Endometrium (tissue), 2 donors: ENCODE measurements around the gene RBM18.

Source experiments
- FAIRE-seq: peaks from 2 replicates; lab custom pipeline; 2012; peaks lifted over from hg19 to GRCh38; lab: Jason Lieb, UNC
- donor health status: control.
- donor health status: control.

RBM18 gene, protein sequence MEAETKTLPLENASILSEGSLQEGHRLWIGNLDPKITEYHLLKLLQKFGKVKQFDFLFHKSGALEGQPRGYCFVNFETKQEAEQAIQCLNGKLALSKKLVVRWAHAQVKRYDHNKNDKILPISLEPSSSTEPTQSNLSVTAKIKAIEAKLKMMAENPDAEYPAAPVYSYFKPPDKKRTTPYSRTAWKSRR

DNA sequence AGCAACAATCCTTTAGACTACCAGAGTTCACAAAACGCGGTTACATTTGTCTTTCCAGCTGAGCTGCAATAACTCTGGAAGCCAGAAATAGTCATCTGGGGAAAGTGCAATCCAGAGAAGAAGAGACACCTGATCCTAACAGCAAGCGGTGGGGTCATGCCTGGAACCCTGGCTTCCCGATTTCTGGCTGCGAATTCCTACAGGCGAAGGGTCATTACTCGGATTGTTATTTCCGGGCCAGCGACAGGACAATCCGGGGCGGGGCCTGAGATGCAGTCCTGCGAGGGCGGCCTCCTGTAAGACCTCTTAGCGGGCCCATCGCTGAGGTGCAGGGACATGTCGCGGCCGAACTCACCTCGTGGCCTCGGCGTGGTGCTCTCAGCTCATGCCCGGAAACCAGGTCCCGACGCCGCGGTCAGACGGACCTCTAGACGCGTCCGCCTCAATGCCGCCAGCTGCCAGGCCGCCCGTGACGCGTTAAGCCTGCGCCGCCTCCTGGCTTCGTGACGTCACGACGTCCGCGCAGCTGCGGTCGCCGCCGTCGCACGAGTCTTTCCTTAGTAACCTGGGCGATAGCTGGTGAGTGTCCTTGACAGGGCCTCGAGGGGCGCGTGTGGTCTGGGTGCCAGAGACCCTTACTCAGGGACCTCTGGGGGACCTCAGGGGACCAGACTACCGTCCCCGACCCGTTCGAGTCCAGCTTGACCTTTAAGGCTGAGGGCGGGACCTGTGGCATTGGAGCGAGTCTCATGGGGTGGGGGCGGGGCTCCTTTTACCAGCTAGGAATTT lies at the start of gene RBM18, which contains the start of gene MRRF:
TSS of gene RBM18 (minus strand) at position 481 of the 789 bp plus-strand sequence. CDS start 3,348 bp downstream, outside the sequence.
TSS of gene MRRF (plus strand) at position 523 of the 789 bp plus-strand sequence. CDS start 6,010 bp downstream, outside the sequence.
- FAIRE-seq = no peak

DNA sequence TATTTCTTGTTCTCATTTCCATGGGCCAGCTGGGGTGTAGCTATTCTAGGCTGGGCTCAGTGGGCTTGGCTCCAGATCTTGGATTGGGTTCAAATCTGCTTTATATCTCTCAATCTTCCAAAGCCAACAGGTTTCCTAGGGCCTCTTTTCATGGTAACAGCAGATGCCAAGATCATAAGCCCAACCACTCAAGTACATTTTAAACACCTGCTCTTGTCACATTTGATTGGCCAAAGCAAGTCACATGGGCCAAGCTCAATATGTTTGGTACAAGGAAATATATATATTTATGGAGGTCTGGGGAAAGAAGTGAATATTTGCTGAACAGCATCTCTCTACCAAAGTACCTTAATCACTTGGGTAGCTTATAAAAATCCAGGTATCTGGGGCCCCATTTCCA lies 49.5 kb upstream of the RBM18 start:
- FAIRE-seq = no peak

DNA sequence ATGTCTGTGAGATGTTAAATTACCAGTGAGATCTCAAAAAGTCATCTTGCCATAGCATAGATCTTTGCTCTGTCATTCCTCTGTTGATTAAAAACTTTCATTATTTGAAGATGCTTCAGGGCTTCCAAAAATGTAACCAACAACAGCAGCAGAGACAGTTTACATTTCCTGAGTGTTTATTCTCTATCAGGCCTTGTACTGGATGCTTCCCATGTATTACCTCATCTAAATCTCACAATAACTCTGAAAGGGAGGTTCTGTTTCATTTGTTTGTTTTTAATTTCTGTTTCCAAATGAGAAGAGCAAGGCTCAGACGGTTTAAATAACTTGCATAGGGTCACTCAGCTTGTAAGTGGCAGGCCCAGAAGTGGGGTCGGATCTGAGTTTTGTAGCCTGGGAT lies 45.2 kb upstream of the RBM18 start:
- FAIRE-seq = no peak

DNA sequence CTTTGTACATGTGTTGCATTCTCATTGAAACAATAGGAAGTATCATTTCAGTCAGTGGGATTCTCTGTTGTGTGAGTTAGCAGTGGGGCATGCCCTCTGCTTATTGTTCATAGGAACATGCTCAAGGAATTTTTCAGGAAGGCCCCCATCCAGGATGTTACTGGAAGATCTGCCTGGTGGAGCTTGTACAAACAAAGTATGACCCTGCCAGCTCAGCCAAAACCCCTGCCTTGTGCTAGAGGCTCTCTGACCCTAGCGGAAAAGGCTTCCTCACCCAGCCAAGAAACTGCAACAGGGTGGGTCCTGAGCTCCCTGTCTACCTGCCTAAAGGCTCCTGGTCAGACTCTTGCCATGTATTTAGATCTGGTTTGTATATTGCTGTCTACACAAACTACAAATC lies 43.3 kb upstream of the RBM18 start:
- FAIRE-seq = no peak

DNA sequence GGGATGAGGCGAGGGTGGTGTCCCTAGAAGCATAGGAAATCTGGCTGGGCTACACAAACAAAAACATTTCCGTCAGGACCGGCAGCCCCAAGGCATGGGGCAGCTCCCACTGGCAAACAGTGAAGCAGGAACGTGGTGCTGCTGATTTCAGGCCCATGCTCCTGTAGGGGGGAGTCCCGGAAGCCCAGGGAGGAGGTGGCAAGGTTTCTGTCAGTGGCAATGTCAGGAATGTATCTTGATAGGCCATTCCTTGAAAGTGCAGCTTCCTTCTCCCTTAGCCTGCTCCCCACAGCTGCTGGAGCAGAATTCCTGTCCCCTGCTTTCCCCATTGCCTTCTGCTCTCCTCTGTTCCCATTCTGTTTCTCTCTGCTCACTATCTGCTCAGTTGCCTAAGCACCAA lies 42.4 kb upstream of the RBM18 start:
- no peak for FAIRE-seq

DNA sequence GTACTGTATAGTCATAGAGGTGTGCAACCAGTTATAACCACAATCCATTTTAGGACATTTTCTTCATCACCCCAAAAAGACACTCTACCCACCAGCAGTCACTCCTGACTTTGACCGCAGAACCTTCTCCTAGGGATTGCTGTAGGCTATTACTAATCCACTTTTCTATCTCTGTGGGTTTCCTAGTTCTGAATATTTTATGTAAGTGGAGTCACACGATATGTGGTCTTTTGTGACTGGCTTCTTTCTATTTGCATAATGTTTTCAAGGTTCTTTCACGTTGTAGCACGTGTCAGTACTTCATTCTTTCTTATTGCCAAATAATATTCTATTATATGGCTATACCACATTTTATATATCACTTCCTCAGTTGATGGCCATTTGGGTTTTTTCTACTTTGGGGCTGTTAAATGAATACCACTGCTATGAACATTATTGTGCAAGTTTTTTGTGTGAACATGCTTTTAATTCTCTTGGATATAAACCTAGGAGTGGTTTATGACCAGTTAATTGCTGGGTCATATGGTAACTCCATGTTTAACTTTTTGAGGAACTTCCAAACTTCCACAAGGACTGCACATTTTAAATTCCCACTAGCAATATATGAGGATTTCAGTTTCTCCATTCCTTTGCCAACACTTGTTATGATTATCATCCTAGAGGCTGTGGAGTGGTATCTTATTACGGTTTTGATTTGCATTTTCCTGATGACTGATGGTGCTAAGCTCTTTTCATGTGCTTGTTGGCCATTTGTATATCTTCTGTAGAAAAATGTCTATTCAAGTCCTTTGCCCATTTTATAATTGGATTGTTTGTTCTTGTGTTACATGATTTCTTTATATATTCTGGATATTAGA lies 37.8 kb upstream of the RBM18 start:
- no peak for FAIRE-seq

DNA sequence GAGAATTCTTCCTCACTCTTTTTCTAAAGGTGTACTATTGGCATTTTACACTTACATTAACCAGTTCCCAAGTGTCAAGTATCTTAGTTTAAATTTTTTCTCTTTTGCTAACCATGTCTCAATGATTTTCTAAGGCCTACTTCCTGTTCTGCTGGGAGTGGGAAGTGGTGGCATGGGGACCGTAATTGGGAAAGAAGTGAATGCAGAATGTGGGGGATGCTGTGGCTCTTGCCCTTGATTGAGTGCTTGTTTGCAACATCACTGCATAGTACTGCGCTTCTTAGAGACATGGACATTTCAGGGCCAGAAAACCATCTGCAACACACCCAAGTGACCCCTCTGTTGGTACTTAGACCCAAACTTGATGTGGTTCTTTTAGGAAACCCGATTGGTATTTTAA lies 32.9 kb upstream of the RBM18 start:
- no peak for FAIRE-seq

DNA sequence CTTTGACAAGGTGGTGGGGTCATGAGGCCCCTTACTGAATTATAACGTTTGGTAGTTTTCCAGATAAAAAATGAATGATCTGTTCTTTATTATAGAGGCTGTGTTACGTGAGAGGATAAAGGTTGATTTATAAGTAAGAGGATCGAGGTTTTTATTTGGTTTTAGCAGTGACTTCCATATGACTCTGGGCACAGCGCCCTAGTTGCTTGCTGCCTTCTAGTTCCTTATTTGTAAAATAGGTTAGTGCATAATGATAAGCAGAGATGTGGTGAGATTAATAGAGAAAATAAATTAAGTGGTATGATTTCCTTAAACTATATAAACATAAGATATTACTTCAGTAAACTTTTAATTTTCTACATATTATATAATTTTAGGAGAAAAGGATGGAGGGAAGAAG lies 29.9 kb upstream of the RBM18 start:
- FAIRE-seq = no peak

DNA sequence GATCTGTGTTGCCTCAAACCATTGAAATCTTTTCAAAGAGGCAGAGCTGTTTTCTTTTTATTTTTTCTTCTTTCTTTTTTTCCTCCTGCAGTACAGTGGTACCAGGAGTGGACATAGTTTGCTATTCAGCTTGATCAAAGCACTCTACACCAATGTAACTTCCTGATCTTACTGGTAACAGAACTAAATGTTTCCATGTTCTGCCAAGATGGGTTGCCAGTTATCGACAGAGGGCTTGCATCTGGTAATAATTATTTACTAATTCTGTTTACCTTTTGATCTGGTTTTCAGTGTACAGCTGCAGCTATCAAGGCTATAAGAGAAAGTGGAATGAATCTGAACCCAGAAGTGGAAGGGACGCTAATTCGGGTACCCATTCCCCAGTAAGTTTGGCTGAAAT lies 26.8 kb upstream of the RBM18 start:
- FAIRE-seq = no peak

DNA sequence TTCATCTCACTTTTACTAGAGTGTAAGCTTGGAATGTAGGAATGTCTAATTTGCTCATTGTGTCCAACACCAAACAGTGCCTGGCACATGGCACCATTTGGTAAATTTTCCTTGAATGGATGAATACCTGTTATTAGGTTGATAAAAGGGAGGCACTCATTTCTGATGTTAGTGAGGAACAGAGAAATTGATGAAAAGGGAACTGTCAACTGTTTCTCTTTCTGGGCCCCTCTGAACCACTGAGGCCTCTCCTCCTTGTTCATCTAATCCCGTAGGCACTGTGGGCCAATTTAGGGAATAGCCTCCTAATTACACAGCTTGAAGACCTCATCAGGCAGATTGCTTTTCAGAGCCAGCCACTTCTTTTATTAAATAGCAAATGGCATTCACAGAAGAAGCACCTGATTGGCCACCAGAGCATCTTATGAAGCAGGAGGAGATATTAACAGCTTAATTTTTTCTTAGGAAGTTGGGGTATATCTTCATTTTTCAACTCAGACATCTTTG lies 22.6 kb upstream of the RBM18 start:
- FAIRE-seq = no peak

DNA sequence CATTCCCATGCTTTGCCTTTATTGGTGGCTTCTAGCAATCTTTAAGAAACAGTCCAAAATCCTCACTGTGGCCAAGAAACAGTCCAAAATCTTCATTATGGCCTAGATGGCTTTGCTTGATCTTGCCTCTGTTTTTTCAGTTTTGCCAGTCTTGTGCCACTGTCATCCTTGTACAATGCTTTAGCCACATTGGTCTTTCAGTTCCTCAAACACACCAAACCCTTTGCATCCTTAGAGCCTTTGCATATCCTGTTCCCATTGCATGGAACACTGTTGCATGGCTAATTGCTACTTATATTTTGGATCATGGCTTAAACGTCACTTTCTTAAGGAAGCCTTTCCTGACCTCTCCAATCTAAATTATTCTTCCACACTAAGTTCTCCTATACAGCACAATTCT lies 22.1 kb upstream of the RBM18 start:
- FAIRE-seq = no peak

DNA sequence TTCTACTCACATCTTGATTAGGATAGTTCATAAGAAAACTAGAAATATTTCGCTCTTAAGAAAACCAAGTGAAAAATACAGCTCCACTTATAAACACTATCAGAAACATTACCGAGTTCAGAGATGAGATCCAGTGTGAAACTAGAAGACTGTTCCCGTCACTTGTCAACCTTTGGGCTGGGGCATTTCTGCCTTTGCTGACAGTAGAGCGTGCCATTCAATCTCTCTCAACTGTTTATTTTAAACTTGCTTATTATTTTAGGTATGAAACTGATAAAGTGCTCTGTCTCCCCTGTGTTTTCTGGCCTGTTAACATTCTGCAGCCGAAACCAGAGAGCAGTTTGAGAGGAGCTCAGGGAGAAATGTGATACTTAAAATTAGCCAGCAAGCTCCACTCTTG lies 16.7 kb upstream of the RBM18 start:
- no peak for FAIRE-seq

DNA sequence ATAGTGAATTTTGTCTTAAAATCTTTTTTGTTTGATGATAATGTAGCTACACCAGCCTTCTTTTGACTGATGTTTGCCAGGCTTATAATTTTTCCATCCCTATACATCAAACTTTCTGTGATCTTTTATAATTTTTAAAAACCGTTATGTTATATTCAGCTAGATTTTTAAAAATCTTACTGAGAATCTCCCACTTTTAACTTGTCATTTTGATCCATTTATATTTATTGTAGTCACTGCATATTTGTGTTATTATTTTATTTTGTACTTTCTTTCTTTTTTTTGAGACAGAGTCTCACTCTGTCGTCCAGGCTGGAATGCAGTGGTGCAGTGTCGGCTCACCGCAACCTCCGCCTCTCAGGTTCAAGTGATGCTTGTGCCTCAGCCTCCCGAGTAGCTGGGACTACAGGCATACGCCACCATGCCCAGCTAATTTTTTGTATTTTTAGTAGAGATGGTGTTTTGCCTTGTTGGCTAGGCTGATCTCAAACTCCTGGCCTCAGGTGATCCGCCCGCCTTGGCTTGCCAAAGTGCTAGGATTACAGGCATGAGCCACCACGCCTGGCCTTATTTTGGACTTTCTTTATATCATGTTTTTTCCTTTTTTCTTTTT lies 12.8 kb upstream of the RBM18 start:
- no peak for FAIRE-seq

DNA sequence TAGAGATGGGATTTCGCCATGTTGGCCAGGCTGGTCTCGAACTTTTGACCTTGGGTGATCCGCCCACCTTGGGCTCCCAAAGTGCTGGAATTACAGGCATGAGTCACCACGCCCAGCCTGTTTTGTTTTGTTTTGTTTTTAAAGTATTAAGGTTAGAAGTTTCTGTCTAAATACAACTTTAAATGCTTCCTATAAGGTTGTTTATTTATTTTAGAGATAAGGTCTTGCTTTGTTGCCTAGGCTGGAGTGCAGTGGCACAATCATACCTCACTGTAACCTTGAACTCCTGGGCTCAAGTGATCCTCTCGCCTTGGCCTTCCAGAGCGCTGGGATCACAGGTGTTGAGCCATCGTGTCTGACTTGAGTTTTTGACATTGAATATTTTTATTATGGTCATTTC lies 11.5 kb upstream of the RBM18 start:
- no peak for FAIRE-seq

DNA sequence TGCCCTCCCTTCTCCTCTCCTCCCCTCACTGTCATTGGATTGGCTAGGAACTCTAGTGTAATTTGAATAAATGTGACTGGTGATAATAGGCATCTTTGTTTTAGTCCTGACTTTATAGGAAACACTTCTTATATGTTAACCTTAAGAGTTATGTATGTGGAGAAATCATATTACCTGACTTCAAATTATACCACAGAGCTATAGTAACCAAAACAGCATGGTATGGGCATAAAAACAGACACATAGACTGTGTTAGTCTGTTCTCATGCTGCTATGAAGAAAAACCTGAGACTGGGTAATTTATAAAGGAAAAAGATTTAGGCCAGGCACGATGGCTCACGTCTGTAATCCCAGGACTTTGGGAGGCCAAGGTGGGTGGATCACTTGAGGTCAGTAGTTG lies 9.4 kb upstream of the RBM18 start:
- FAIRE-seq = no peak

DNA sequence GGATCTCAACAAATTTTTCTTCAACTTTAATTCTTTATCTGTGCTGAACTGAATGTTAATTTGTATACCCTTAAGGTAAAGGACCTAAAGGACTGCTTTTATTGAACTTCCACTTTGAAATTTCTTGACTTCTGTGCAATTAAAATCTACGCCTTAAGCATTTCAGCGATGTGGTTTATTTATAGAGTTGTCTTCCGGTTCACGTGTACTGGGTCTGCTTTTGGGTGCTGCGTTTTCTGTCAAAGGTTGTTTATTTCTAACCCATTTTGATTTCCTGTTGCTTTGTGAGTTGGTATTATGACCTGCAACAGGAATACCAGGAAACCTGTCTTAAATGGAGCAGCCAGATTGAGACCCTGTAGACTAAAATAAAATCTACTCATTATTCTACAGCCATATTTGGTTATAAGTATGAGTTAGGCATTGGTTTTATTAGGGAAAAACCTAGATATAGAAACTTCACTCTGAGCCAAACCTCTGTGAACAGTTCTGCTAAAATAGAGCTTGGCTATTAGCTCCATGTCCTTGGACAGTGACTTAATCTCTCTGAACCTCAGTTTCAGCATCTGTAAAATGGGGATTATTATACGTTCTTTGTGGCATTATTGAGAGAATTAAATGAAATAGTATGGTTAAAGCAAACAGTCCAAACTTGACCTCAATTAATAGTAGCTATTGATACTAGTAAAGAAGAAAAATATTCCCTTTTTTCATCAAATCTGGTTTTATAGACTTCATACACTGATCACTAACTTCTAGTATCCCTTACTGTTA lies 3.6 kb upstream of the RBM18 start:
- no peak for FAIRE-seq

DNA sequence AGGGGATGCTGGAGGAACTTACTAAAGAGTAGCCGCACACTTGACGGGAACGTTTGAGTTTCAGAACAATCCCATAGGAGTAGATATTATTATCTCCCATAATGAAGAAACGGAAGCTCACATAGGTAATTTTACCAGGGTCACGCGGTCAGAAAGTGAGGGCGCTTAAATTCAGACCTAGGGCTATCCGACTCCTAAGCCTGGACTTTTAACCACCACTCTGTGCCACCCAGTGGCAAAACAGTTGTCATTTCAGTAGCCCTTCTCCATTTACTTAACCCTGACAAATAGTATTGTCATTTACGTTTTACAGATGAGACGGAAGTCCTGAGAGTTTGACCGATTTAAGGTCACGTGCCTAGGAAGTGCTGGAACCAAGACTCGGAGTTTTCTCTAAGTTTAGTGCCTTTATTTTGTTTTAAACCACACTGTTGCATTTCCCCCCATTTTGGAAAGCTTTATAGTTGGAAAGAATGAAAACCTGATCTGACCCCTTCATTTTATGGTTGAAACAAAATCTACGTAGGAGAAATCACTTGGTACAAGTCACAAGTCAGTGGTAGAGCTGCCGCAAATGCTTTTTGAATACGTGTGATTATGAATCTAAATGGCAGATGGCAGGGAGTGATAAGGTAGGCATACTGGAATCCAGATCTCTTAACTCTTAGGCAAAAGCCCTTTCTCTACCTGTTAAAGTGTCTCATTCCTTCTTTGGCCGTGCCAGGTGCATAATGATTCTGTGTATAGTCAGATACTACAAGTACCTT lies 692 bp upstream of the RBM18 start:
- no peak for FAIRE-seq

DNA sequence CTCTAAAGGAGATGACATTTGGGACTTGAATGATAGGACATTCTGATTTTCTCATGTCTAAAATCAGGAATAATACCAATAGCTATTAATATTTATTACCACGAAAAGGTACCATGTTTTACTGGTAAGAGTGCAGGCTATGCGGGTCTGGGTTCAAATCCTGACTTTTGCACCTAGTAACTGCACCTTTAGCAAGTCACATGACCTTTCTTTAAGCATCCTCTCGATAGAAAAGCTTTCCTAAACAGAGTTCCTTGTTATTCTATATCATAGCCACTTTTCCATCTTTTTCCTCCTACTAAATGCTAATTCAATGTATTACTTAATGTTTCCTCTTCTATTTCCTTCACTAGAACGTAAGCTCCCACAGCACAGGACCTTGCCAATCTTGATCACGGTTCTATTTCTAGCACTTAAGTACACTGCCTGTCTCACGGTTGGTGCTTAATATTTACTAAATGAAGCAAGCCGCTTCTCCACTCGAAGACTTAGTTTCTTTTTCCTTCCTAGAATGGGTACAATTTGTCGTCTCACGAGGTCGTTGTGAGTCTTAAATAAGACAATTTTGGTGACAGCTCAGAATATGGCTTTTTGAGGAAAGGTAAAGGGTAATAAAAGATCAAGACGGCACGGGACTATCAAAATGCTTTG lies 816 bp downstream of the RBM18 start:
- no peak for FAIRE-seq

DNA sequence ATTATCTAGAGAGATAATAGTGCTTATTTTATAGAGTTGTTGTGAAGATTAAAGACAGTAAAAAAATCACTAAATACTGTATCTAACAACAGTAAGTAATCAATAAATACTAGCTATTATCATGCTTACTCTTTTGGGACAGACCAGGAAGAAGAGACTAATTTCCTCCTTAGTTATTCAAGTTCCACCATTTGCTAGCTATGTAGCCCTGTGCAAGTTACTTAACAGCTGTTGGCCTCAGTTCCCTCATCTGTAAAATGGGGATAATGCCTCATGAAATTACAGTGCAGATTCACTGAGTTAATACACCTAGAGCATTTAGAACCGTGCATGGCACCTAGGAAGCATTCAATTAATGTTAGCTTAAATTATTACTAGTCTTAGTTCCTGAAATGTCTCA lies 2.6 kb downstream of the RBM18 start:
- no peak for FAIRE-seq

DNA sequence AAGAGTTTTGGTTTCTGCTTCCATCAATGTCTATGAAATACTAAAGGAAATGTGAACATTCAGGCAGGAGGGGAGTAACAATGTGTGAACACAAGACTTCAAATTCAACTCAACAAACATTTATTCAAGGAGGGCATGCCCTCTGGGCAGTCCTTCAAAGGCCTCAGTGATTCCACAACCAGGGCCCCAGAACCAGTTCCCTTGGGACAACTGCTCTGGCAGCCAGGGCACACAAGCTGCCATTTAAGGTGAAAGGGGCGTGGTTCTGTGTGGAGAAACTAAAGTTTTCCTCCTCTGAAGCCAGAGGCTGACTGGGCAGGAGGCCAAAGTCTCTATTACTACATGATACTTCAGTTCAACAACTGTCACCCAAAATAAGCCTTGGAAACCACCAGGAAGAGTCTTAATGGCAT lies 3.2 kb downstream of the RBM18 start:
- FAIRE-seq = no peak
